A549 (cell line): Measurements from ENCODE around the gene ZNF652. TPM values are rescaled to one million over a fixed set of nuclear protein-coding genes. Genes with fewer than 3 reads are reported as not detected.

Source experiments
- ATAC-seq, 2 experiments: fragments of 200-7000 bp in 1 of 2; fragments of >200 bp in 1 of 2; cut with Nextera tagmentation in 1 of 2; cut with Tn5 transposase in 1 of 2; 3 replicates each; pipeline versions ENCODE4 v1.8.0 to v1.9.1; 2018 to 2020; ENCODE audit warnings: mild to moderate bottlenecking in 1 of 2, moderate library complexity in 1 of 2
- CTCF ChIA-PET: fragments of 300-600 bp; sonication (Branson Sonifier 250); formaldehyde crosslinking; extraction: SDS; loops from one replicate; lab custom pipeline; 2021; ENCODE audit warnings: antibody characterized with exemption, inconsistent platforms; lab: Yijun Ruan, JAX
- POLR2A ChIA-PET: fragments of 350-600 bp; formaldehyde crosslinking; extraction: SDS; loops from one replicate; lab custom pipeline; 2021; ENCODE audit warnings: antibody characterized with exemption, inconsistent platforms; lab: Yijun Ruan, JAX
- DNase-seq, 2 experiments: peaks; one replicate each; pipeline versions ENCODE4 v3.0.0 to v3.0.0-alpha.2; 2011 to 2016; ENCODE audit warnings: low read depth in 1 of 2, low spot score in 1 of 2
- FAIRE-seq: peaks from 2 replicates; lab custom pipeline; 2011; peaks lifted over from hg19 to GRCh38; lab: Jason Lieb, UNC
- H3K27ac ChIP-seq, 2 experiments: fragments of >200 bp; sonication (Bioruptor Twin); formaldehyde crosslinking; 3 replicates each; pipeline ENCODE4 v1.5.1; 2016 to 2017
- H3K4me1 ChIP-seq: fragments of >200 bp; sonication (Bioruptor Twin); formaldehyde crosslinking; 3 replicates; pipeline ENCODE4 v1.6.1; 2016
- H3K4me2 ChIP-seq: fragments of >200 bp; sonication (Bioruptor Twin); formaldehyde crosslinking; 3 replicates; pipeline ENCODE4 v1.6.1; 2016
- H3K4me3 ChIP-seq: fragments of >200 bp; sonication (Bioruptor Twin); formaldehyde crosslinking; 3 replicates; pipeline ENCODE4 v1.5.1; 2016
- H3K9me3 ChIP-seq: fragments of >200 bp; sonication (Bioruptor Twin); formaldehyde crosslinking; 3 replicates; pipeline ENCODE4 v1.6.1; 2016
- ATOH8 ChIP-seq: fragments of 250-450 bp; sonication (Bioruptor Pico); IDR thresholded peaks from 2 replicates; pipeline ENCODE4 v1.5.0; 2020; ENCODE audit warnings: low read depth, mild to moderate bottlenecking, moderate library complexity
- CBX2 ChIP-seq: fragments of 200-600 bp; sonication (generic); IDR thresholded peaks from 2 replicates; pipeline ENCODE4 v1.6.1; 2016; ENCODE audit warnings: low read depth, mild to moderate bottlenecking, borderline replicate concordance
- CEBPB ChIP-seq, 2 experiments: fragments of >200 bp in 1 of 2; sonication (Bioruptor Twin) in 1 of 2; formaldehyde crosslinking in 1 of 2; IDR thresholded peaks; 2 replicates each; pipeline ENCODE4 v1.6.1; 2012 to 2016
- CTCF ChIP-seq: fragments of >200 bp; sonication (Bioruptor Twin); formaldehyde crosslinking; IDR thresholded peaks from 3 replicates; pipeline ENCODE4 v1.5.1; 2016
- EHMT2 ChIP-seq: fragments of 200-600 bp; sonication (generic); IDR thresholded peaks from 2 replicates; pipeline ENCODE4 v1.6.1; 2016; ENCODE audit warnings: antibody characterized with exemption, low read depth, mild to moderate bottlenecking, moderate library complexity
- ESRRA ChIP-seq: fragments of 150-350 bp; IDR thresholded peaks from 2 replicates; pipeline ENCODE4 v1.6.1; 2014; ENCODE audit warnings: mild to moderate bottlenecking, low read length, borderline replicate concordance
- FOSB ChIP-seq: fragments of 250-450 bp; sonication (Bioruptor Pico); IDR thresholded peaks from 2 replicates; pipeline ENCODE4 v1.5.0; 2020; ENCODE audit warnings: mild to moderate bottlenecking, moderate library complexity
- FOSL2 ChIP-seq, 2 experiments: fragments of 450-650 bp in 1 of 2; fragments of >200 bp in 1 of 2; sonication (Bioruptor Twin) in 1 of 2; formaldehyde crosslinking; IDR thresholded peaks; 2 replicates each; pipeline versions ENCODE4 v1.5.0 to v1.6.1; 2016 to 2020; ENCODE audit warnings: mild to moderate bottlenecking in 1 of 2, moderate library complexity in 1 of 2
- HOXB13 ChIP-seq: fragments of 250-450 bp; sonication (Bioruptor Pico); IDR thresholded peaks from 2 replicates; pipeline ENCODE4 v1.5.0; 2020; ENCODE audit warnings: low read depth, mild to moderate bottlenecking, moderate library complexity
- JUNB ChIP-seq: fragments of >200 bp; sonication (Bioruptor Twin); formaldehyde crosslinking; IDR thresholded peaks from 2 replicates; pipeline ENCODE4 v1.6.1; 2016
- MAX ChIP-seq: IDR thresholded peaks from 2 replicates; pipeline ENCODE4 v1.6.1; 2012
- POLR2A ChIP-seq: IDR thresholded peaks from 2 replicates; pipeline ENCODE4 v1.6.1; 2012; ENCODE audit warnings: mild to moderate bottlenecking, low read length
- RAD21 ChIP-seq, 2 experiments: fragments of >200 bp in 1 of 2; sonication (Bioruptor Twin) in 1 of 2; formaldehyde crosslinking in 1 of 2; IDR thresholded peaks in 1 of 2; conservative IDR thresholded peaks in 1 of 2; 2 replicates in 1 of 2; 3 replicates in 1 of 2; pipeline ENCODE4 v1.6.1; 2012 to 2018; ENCODE audit warnings: inconsistent platforms in 1 of 2
- RARB ChIP-seq: fragments of 250-450 bp; sonication (Bioruptor Pico); IDR thresholded peaks from 2 replicates; pipeline ENCODE4 v1.8.0; 2021; ENCODE audit warnings: mild to moderate bottlenecking, moderate library complexity
- REST ChIP-seq: fragments of 200-600 bp; sonication (generic); IDR thresholded peaks from 2 replicates; pipeline ENCODE4 v1.6.1; 2016; ENCODE audit warnings: antibody characterized with exemption, mild to moderate bottlenecking, moderate library complexity
- RNF2 ChIP-seq: fragments of 200-600 bp; sonication (generic); IDR thresholded peaks from 2 replicates; pipeline ENCODE4 v1.6.1; 2016; ENCODE audit warnings: low read depth, mild to moderate bottlenecking, antibody characterized with exemption, moderate library complexity, borderline replicate concordance
- SREBF2 ChIP-seq: fragments of 450-650 bp; IDR thresholded peaks from 2 replicates; pipeline ENCODE4 v1.6.1; 2014; ENCODE audit warnings: mild to moderate bottlenecking, moderate library complexity
- TFCP2L1 ChIP-seq: fragments of 250-450 bp; sonication (Bioruptor Pico); IDR thresholded peaks from 2 replicates; pipeline ENCODE4 v1.5.0; 2021; ENCODE audit warnings: mild to moderate bottlenecking
- WGBS: methylation state at CpG from one replicate; pipeline ENCODE4 v1.1.6; 2017; ENCODE audit errors: missing lambda C conversion rate; 5-methylcytosine and 5-hydroxymethylcytosine counted together
- polyA plus RNA-seq, 4 experiments: library from polyadenylated mRNA; depleted of rRNA in 3 of 4; stranded (reverse); fragments of >200 nt; fragmentation: RNase III in 1 of 4; extraction: RNeasy Plus Mini Kit Qiagen cat#74134 plus additional on column Dnase treatment in 1 of 4; gene quantifications; 2 replicates in 3 of 4; 3 replicates in 1 of 4; pipeline ENCODE4 v1.2.3, GENCODE V29; 2011 to 2017

ZNF652 gene
- polyA plus RNA-seq, 2 of the 4 experiments (the other 2 are of a cell fraction) = 5.7 to 14.8 TPM

- TF ChIP-seq FOSL2 (IDR thresholded peaks at IDR 0.05) (no peak), FOSL2 (CRISPR knock-in tag; IDR thresholded peaks at IDR 0.05) (no peak), RARB (CRISPR knock-in tag) (no peak), FOSB (CRISPR knock-in tag) (no peak), RAD21 (conservative IDR thresholded peaks at IDR 0.05 in 1 of 2, IDR thresholded peaks at IDR 0.05 in 1 of 2) (no peak), SREBF2 (no peak), ATOH8 (CRISPR knock-in tag) (no peak), RNF2 (no peak), CTCF (no peak), JUNB (no peak), CBX2 (no peak), HOXB13 (CRISPR knock-in tag) (no peak), POLR2A (no peak), TFCP2L1 (CRISPR knock-in tag) (no peak), ESRRA (no peak), REST (no peak), MAX (no peak), EHMT2 (no peak)
- TF ChIP-seq, all 56 proteins: peak for 0
- POLR2A ChIA-PET = no interaction called here
- peaks cover 13% of the 10 kb centered on the region; the same call in 2 of the 3 replicates for H3K9me3 ChIP-seq
- H3K27ac ChIP-seq = no peak overlapping the region
- FAIRE-seq = no peak
- H3K4me2 ChIP-seq = no peak overlapping the region
- CTCF ChIA-PET = interaction anchor here (1.0 kb wide), 1 partner anchor 183 kb away, joined by 6 read pairs; no protein-coding TSS in a partner anchor
- DNase-seq = no peak
- H3K4me3 ChIP-seq = no peak overlapping the region
- 82% methylated on average over 6 of the region's 6 CpGs for WGBS
- no peaks in the 10 kb centered on the region for H3K4me1 ChIP-seq
- no peak for ATAC-seq
These were observed 11.1 kb upstream of the ZNF652 start for GRCh38 chr17:49373115-49373514.

GRCh38 chr17:49372425-49372824, 10.4 kb upstream of the ZNF652 start:
- Histone ChIP-seq H3K27ac (no peak overlapping the region), H3K9me3 (peaks cover 7% of the 10 kb centered on the region; the same call in 1 of the 3 replicates), H3K4me3 (no peak overlapping the region), H3K4me2 (no peak overlapping the region), H3K4me1 (no peaks in the 10 kb centered on the region)
- POLR2A ChIA-PET = no interaction called here
- 68% methylated on average over 7 of the region's 7 CpGs for WGBS
- FAIRE-seq (no peak), DNase-seq (no peak), ATAC-seq (no peak)
- CTCF ChIA-PET = interaction anchor here (0.6 to 1.7 kb wide), 3 partner anchors 8 to 57 kb away, joined by 3 to 7 read pairs (median 4); partner anchors contain the start of gene ZNF652
- TF ChIP-seq CEBPB (IDR thresholded peaks at IDR 0.05) = no peak
